Measurements from ENCODE around the gene RIN1.

RIN1 gene

GRCh38 chr11:66367561-66368312 is 31.5 kb upstream of the RIN1 start:
- no peak overlapping the region for H3K27ac ChIP-seq
- no peak for TF ChIP-seq CTCF (IDR thresholded peaks at IDR 0.05)
- no peak overlapping the region for H3K4me3 ChIP-seq
- no peak for DNase-seq (ENCODE audit: low spot score)

GRCh38 chr11:66366844-66367477 is 30.7 kb upstream of the RIN1 start:
- no peak for TF ChIP-seq CTCF (IDR thresholded peaks at IDR 0.05)
- H3K4me3 ChIP-seq: no peak overlapping the region
- H3K27ac ChIP-seq: no peak overlapping the region
- no peak for DNase-seq (ENCODE audit: low spot score)

- H3K27ac ChIP-seq: no peak overlapping the region
- no peak for DNase-seq (ENCODE audit: low spot score)
- TF ChIP-seq CTCF (IDR thresholded peaks at IDR 0.05): no peak
- no peak overlapping the region for H3K4me3 ChIP-seq
Observed at GRCh38 chr11:66365711-66366619, 29.7 kb upstream of the RIN1 start.

- DNase-seq (ENCODE audit: low spot score): no peak
- no peak for TF ChIP-seq CTCF (IDR thresholded peaks at IDR 0.05)
- Histone ChIP-seq H3K4me3 (no peak overlapping the region), H3K27ac (no peak overlapping the region)
Observed at GRCh38 chr11:66365166-66365565, 28.9 kb upstream of the RIN1 start.

- TF ChIP-seq CTCF (IDR thresholded peaks at IDR 0.05): peak; percentile 18
- Histone ChIP-seq H3K4me3 (no peak overlapping the region), H3K27ac (no peak overlapping the region)
- DNase-seq (ENCODE audit: low spot score): no peak
Observed at GRCh38 chr11:66363805-66364535, 27.7 kb upstream of the RIN1 start.

- no peak for TF ChIP-seq CTCF (IDR thresholded peaks at IDR 0.05)
- H3K27ac ChIP-seq: no peak overlapping the region
- DNase-seq (ENCODE audit: low spot score): no peak
- no peak overlapping the region for H3K4me3 ChIP-seq
Observed at GRCh38 chr11:66363187-66363601, 27.0 kb upstream of the RIN1 start.
